ENCODE measurements around the gene PLBD2.
"Not testable (repeated sequence)": the region's sequence is repeated elsewhere in the genome, so short reads cannot be mapped to it uniquely, and the experiment has no call there.

Gene PLBD2

DNA sequence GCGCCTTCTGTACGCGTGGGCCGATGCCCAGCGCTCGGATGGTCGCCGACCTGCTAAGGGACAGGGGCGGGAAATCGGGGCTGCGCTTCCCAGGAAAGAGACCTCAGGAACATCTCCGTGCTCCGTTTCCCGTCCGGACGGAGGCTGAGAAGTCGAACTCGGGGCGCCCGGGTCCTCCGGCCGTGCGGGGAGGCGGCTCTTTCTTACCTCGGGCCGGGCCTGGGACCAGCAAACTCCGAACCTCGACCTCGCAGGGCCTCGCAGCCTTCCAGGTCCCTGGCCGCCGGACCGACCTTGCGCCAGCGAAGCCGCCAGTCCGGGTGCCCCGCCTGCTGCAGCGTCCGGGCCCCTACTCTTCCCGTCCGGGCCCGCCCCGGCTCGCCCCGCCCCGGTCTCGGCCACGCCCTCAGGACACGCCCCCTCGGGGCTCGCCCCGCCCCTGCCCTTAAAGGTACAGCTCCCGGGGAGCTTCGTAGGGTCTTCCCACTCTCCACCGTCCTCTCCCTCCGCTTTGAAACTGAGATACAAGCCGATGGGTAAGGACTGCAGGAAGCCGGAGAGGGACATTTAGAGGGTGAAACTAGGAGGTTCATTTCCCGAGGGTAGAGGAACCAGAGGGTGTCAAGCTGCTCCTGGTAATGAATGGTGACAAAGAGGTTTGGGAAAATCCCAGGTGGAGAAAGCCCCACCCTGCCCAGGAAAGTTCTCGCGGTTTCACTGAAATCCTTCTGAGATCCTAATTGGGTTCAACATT is 23.4 kb upstream of the PLBD2 start, which contains the start of gene SLC8B1:
SLC8B1 (minus strand) TSS at position 324 of the 754 bp plus-strand sequence. CDS start 2,231 bp downstream, outside the sequence.
- DNase-seq: peak; percentile 92

DNA sequence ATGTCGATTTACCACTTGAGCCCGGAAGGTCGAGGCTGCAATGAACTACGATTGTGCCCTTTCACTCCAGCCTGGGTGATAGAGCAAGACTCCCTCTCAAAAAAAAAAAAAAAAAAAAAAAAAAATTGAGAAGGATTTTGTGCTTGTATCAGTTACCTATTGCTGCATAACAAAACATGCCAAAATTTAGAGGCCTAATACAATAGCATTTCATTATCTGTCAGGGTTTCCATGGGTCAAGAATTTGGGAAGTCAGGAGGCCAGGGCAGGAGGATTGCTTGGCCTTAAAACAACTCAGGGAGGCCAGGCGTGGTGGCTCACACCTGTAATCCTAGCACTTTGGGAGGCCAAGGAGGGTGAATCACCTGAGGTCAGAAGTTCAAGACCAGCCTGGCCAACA is 18.8 kb upstream of the PLBD2 start:
- ATAC-seq: no peak
- DNase-seq: no peak

More for the DNA sequence above, 23.4 kb upstream of the PLBD2 start, which contains the start of gene SLC8B1:
- peak; percentile 99 for ATAC-seq

DNA sequence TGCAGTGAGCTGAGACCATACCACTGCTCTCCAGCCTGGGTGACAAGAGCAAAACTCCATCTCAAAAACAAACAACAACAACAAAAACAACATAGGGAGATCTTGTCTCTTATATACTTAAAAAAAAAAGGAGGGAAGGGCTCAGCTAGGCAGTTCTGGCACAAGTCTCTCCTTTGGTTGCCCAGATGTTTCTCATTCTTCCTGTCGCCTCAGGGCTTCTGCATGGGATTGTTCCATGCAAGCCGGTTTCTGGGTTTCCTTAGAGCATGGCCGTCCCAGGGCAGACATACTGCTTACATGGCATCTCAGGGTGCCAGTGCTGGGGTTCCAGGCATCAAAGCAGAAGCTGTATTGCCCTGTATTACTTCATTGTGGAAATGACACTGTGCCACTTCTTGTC is 18.3 kb upstream of the PLBD2 start:
- ATAC-seq: no peak
- no peak for DNase-seq

DNA sequence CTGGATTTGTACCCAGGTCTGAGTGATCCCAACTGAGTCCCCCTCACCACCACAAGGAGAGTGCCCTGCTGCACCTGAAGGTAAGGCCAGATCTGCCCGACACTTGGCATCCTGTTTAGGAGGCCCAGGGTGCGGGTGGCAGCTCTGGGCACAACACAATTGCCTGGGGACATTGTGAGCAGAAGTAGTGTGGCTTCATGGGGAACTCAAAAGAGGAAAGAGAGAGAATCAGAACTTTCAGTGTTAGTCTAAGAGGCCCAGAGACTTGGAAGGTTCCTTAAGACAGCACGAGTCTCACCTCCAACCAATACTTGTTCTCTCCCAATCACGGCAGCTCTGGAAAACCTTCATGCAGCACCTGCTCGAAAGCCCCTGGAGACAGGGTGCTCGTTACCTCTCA is 16.9 kb upstream of the PLBD2 start:
- no peak for ATAC-seq
- DNase-seq: no peak

DNA sequence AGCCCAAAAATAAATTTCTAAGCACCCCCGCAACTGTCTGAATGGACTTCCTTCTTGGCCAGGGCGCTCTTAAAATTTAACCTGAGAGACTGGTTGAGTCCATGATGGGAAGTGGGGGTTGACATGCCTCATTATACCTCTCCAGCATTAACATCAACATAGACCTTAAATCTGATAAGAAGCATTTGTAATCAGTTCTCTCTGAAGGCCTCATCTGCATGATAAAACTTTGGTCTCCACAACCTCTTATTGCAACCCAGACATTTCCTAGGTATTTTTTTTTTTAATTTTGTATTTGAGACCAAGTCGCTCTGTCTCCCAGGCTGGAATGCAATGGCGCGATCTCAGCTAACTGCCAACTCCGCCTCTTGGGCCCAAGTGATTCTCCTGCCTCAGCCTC is 13.1 kb upstream of the PLBD2 start:
- DNase-seq: no peak
- no peak for ATAC-seq

DNA sequence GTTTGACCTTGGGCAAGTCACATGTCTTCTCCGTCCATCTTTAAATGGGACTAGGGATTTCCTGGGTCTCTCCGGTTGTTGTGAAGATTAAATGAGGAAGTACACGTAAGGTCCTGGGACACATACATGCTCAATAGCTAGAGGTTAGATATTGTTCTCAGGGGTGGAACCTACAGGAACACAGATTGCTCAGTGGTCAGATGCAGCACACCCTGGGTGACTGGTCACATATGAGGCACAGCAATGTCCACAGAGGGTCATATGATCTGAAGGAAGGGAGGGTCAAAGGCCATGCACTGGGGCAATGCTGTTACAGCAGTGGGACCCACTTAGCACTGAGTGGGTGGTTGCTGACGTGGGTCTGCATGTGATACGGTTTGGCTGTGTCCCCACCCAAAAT is 12.0 kb upstream of the PLBD2 start:
- no peak for ATAC-seq
- DNase-seq: no peak

DNA sequence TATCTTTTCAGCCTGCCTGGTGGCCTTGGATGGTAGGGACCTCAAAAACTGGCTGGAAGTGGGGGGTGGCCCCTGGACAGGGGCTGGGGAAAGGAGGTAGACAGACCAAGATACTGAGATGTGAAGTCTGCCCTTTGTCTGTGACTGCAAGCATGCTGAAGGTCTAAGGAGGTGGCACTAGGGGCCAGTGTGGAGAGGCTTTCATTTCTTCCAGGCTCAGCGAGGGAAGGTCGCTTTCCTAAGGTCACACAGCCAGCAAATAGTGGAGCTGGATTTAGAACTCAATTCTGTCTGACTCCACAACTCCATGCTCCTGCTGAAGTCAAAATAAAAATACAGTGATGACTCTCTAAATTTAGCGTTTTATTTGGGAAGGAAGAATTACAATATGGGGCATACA is 11.3 kb upstream of the PLBD2 start:
- no peak for DNase-seq
- ATAC-seq: no peak

- no peak for DNase-seq
- ATAC-seq: no peak
These were observed 10.5 kb upstream of the PLBD2 start for GRCh38 chr12:113347892-113348291.

- DNase-seq (no peak), ATAC-seq (no peak)
These were observed 9.4 kb upstream of the PLBD2 start for GRCh38 chr12:113348849-113349536.

- no peak for DNase-seq
- ATAC-seq: no peak
These were observed 7.3 kb upstream of the PLBD2 start for GRCh38 chr12:113351089-113351488.

DNA sequence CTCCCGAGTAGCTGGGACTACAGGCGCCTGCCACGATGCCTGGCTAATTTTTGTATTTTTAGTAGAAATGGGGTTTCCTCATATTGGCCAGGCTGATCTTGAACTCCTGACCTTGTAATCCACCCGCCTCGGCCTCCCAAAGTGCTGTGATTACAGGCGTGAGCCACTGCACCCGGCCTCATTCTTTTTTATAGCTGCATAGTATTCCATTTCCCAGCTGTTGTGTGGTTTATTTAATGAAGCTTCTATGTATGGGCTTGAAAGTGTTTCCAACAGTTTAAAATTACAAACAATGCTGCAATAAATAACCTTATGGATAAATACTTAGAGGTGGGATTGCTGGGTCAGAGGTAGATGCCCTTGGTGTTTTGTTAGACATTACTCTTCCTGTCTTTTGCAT is 4.2 kb upstream of the PLBD2 start:
- DNase-seq, ATAC-seq: not testable (repeated sequence)

- DNase-seq (no peak), ATAC-seq (no peak)
These were observed 949 bp downstream of the PLBD2 start for GRCh38 chr12:113359133-113359938.

- ATAC-seq (no peak), DNase-seq (peak; percentile 17)
These were observed 1.8 kb downstream of the PLBD2 start for GRCh38 chr12:113359939-113360748.

DNA sequence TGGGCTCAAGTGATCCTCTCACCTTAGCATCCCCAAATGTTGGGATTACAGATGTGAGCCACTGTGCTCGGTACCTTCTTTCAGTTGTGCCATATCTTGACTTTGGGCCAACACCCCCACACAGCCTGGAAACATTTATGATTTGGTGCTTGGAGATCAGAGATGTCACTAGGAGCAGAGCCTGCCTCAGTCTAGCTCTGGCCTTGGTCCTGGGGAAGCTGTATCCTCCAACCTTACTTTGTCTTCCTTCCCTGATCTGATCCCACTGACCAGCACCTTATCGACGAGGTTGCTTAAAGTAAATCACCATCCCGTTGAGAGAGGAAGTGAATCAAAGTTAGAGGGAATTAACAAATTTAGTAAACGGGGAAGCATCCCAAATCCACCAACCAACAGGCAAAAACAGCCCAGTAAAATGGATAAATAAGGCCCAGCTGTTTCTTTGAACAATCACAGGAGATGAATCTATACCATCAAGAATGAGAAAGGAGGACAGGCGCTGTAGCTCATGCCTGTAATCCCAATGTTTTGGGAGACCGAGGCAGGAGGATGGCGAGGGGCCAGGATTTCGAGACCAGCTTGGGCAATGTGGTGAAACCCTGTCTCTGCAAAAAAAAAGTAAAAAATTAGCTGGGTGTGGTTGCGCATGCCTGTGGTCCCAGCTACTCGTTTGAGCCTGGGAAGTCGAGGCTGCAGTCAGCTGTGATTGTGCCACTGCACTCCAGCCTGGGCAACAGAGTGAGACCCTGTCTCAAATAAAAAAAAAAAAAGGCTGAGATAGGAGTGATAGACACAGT is 3.4 kb downstream of the PLBD2 start:
- no peak for DNase-seq
- ATAC-seq: no peak

DNA sequence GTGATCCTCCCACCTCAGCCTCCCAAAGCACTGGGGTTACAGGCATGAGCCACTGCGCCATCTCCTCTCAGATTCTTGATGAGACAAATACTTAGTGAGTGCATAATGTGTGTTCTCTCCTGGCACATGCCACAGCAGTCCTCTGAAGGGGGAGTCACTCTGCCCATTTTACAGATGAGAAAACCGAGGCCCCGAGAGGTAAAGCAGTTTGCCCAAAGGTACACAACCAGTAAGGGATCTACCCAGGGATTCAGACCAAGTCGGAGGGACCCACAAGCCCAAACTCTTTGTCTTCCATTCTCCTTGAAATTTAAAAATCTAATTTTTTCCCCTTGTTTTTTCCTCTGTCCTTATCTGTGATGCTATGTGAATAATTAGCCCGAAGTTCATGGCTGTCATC is 6.3 kb downstream of the PLBD2 start:
- ATAC-seq: no peak
- DNase-seq: no peak

DNA sequence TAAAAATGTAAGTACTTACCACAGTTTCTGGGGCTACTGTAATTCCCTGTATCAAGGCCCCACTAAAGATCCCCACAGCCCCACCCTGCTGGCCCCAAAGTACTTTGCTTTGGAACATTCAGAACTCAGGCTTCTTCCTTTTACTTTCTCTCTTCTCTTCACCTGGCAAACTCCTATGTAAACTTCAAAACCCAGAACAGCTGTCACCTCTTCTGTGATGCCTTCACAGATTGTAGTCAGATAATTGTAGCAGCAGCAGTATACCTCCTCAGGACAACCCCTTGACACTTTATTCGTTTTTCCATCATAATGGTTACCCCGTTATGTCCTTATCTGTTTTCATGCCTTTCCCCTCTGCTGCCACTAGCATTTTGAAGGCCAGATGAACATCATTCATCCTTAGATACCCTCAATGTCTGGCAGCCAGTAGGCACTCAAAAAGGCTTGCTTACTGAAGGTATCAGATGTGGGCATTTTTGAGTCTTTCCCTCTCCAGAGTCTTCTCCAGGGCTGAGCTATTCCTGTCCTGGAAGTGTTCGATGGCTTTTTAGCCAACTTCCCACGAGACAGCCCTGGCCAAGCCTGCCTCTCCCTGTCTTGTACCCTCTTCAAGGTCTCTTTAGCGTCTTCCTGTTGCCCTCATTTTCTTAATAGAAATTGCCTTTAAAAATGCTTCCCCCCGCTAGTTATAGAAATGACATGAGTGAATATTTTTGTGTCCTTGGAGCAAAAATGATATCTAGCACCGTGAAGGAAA is 7.4 kb downstream of the PLBD2 start:
- no peak for DNase-seq
- no peak for ATAC-seq

DNA sequence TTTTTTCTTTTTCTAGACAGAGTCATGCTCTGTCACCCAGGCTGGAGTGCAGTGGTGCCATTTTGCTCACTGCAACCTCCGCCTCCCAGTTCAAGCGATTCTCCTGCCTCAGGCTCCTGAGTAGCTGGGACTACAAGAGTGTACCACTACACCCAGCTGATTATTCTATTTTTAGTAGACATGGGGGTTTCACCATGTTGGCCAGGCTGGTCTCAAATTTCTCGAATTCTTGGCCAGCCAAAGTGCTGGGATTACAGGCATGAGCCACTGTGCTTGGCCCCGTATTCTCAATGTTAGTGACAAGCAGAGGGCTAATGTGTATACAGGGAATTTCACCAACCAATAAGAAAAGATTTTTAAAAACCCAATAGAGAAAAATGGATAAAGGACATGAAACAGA is 8.4 kb downstream of the PLBD2 start:
- ATAC-seq: no peak

DNA sequence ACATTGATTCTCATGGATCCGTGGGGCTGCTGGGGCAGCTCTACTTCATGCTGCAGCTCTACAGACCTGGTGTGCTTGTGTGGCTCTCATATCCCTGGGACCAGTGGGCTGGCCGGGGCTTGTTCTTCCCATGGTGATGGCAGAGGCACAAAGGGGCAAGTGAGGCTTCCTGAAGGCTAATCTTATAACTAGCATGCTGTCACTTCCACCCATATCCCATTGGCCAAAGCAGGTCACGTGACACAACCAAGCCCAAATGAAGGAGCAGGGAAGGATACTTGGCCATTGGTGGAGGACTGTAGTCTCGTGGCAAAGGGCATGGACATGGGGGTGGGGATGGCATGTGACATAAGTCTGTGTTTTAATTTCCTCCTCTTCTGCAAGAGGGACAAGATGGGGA is 9.9 kb downstream of the PLBD2 start:
- ATAC-seq (no peak), DNase-seq (no peak)

More for the DNA sequence above, 8.4 kb downstream of the PLBD2 start:
- no peak for DNase-seq

- no peak for ATAC-seq
- no peak for DNase-seq
These were observed 11.1 kb downstream of the PLBD2 start for GRCh38 chr12:113369391-113369985.
